A673 (cell line): ENCODE results near the gene FNBP1.

Experiments used
- EZH2 ChIP-seq: fragments of 200-600 bp; sonication (generic); IDR thresholded peaks from 2 replicates; pipeline ENCODE4 v1.6.1; 2017; ENCODE audit warnings: borderline replicate concordance, low read depth, mild to moderate bottlenecking, mixed read lengths, antibody characterized with exemption, low read length; ENCODE audit not compliant: poor library complexity, severe bottlenecking
- TF ChIP-seq, protein P1 (sequence below): fragments of 300-800, 200-600 bp; sonication (generic); conservative IDR thresholded peaks from 2 replicates; pipeline ENCODE4 v1.5.1; 2017; ENCODE audit warnings: low read depth, mild to moderate bottlenecking, antibody characterized with exemption, low read length, moderate library complexity, mixed read lengths

GRCh38 chr9:129944506-129945116 is 98.4 kb downstream of the FNBP1 start:
- TF ChIP-seq, protein P1, sequence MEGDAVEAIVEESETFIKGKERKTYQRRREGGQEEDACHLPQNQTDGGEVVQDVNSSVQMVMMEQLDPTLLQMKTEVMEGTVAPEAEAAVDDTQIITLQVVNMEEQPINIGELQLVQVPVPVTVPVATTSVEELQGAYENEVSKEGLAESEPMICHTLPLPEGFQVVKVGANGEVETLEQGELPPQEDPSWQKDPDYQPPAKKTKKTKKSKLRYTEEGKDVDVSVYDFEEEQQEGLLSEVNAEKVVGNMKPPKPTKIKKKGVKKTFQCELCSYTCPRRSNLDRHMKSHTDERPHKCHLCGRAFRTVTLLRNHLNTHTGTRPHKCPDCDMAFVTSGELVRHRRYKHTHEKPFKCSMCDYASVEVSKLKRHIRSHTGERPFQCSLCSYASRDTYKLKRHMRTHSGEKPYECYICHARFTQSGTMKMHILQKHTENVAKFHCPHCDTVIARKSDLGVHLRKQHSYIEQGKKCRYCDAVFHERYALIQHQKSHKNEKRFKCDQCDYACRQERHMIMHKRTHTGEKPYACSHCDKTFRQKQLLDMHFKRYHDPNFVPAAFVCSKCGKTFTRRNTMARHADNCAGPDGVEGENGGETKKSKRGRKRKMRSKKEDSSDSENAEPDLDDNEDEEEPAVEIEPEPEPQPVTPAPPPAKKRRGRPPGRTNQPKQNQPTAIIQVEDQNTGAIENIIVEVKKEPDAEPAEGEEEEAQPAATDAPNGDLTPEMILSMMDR, result no peak
- TF ChIP-seq EZH2, result no peak
